Glomerular visceral epithelial cell (primary cell): ENCODE data around the gene LARP6.
A peak's percentile ranks its signal among the peaks of the same experiment; 100 is the strongest.
"Not testable (repeated sequence)": the region's sequence is repeated elsewhere in the genome, so short reads cannot be mapped to it uniquely, and the experiment has no call there.

Source experiments
- DNase-seq: peaks from one replicate; pipeline ENCODE4 v3.0.0-alpha.2; 2016; ENCODE audit errors: extremely low spot score

The LARP6 gene

DNA sequence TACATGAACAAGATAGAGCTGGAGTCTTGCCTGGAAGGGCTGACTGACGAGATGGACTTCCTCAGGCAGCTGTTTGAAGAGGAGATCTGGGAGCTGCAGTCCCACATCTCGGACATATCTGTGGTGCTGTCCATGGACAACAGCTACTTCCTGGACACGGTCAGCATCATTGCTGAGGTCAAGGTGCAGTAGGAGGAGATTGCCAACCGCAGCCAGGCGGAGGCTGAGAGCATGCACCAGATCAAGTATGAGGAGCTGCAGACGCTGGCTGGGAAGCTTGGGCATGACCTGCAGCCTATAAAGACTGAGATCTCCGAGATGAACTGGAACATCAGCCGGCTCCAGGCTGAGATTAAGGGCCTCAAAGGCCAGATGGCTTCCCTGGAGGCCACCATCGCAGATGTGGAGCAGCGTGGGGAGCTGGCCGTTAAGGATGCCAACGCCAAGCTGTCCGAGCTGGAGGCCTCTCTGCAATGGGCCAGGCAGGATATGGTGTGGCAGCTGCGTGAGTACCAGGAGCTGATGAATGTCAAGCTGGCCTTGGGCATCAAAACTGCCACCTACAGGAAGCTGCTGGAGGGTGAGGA lies 5.5 kb upstream of the LARP6 start:
- no peak for DNase-seq

DNA sequence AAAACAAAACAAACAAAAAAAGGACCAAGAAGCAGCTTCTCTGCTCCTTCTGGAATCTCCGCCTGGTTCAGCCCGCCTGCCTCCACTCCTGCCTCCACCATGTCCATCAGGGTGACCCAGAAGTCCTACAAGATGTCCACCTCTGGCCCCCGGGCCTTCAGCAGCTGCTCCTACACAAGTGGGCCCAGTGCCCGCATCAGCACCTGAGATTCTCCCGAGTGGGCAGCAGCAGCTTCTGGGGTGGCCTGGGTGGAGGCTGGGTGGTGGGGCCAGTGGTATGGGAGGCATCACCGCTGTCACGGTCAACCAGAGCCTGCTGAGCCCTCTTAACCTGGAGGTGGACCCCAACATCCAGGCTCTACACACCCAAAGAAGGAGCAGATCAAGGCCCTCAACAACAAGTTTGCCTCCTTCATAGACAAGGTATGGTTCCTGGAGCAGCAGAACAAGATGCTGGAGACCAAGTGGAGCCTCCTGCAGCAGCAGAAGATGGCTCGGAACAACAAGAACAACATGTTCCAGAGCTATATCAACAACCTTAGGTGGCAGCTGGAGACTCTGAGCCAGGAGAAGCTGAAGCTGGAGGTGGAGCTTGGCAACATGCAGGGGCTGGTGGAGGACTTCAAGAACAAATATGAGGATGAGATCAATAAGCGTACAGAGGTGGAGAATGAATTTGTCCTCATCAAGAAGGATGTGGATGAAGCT lies 4.8 kb upstream of the LARP6 start:
- not testable (repeated sequence) for DNase-seq

DNA sequence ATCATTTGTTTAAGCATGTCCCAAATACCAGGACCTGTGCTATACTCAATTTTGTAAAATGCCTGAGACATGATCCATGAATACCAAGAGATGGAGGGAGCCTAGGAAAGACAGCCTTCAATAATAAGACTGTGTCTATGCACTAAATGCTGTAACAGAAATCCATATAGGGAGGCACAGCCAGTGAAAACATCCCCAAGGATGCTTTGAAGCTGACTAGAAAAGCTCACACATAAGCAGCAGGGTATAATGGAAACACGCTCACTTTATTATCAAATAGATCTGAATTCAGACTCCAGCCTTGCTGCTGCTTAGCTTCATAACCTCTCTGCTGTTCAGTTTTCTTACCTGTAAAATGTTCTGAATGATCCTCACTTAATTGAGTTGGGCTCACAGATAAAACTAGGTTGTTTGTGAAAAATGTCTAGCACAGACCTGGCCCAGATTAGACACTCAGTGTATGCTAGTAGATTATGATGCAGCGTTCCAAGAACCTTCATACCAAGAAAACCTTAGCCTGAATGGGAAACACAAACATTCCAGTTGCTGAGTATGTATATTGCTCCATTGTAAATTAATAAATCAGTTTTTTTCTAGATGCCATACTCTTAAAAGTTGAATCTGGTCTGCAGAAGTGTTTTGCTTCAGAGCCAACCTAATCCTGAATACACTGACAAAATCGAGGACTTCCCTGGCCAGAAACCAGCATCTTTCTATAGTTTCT lies 3.8 kb upstream of the LARP6 start:
- DNase-seq, result no peak

DNA sequence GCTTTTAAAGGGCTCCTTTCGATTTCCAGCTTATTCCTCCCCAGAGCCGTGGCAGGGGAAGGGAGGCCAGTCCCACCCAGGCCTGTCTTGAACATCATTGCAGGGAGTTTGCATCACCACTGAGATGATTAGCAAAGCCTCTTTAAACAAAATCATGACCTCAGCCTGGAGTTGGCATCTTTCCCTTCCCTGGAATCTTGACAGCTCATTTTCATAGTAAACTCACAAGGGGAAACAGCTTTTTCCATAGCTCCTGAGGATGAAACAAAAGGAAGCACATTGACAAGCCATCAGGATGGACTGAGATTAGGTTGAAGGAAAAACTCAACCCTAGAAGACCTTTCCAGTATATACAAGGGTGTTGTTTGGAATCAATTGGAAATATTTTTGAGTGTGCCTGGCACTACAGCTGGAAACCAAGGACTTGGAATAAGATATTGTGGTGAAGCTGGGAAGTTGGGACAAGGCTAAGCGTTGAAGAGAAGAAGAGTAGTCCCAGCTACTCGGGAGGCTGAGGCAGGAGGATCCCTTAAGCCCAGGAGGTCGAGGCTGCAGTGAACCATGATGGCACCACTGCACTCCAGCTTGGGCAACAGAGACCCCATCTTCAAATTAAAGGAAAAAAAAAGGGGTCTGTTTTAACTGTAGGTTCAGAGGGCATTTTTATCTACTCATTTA lies 3.1 kb upstream of the LARP6 start:
- DNase-seq, result peak; percentile 91

DNA sequence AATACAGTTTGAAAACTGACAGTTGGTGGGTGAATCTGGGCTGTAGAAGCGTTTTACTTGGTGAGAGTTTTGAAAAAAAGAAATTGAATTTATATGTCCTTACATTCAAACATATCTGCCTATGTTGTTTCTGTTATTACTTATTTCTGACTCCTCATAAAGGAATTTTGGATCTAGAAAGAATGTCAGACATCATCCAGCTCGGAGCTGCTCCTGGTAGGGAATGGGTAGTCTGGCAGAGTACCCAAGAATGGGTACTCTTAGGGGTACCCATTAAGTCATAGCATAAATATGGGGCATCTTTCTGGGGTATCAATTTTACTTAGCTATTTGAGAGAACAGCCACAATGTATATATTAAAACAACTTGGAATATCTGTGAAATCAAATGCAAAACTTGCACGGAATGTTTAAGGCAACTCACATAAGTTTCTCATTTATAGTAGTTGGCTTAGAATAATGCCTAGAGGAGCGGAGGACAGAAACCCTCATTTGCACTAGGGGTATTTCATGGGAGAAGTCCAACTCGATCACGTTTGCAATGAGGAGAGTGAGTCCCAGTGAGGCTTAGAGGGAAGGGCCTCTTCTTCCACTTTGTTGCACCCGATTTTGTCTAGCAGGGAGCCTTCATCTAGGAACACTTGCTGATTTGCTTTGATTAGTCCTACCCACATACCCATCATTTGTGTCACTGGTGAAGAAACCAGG lies 2.4 kb upstream of the LARP6 start:
- no peak for DNase-seq

DNA sequence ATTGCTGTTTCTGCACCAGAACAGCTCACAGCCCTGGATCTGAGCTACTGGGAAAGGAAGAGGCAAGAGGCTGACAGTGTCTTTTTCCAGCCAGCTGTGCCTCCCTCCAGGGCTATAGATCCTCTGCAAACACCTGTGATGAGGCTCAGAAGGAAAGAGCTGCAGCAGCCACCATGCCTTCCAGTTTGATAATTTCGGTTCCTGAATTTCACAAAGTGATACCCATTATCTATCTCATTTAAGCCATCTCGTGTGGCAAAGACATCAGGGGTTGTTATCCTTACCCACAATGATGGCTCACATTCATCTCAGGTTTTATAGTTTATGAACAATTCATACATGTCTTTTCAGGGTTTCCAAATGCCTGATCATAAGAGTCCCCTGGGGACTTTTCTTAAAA lies 1.8 kb upstream of the LARP6 start:
- DNase-seq, result no peak

DNA sequence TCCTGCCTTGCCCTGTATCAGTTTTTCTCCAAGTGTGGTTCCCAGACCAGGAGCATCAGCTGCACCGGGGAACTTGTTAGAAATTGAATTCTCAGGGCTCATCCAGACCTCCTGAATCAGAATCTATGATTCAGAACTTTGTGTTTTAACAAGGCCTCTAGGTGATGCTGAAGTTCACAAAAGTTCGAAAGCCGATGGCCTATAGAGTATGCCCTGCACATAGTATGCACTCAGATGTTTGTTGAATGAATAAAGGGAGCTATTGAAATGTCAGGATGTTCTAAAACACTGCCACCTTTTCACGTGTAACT lies 664 bp upstream of the LARP6 start:
- peak; percentile 30 for DNase-seq

DNA sequence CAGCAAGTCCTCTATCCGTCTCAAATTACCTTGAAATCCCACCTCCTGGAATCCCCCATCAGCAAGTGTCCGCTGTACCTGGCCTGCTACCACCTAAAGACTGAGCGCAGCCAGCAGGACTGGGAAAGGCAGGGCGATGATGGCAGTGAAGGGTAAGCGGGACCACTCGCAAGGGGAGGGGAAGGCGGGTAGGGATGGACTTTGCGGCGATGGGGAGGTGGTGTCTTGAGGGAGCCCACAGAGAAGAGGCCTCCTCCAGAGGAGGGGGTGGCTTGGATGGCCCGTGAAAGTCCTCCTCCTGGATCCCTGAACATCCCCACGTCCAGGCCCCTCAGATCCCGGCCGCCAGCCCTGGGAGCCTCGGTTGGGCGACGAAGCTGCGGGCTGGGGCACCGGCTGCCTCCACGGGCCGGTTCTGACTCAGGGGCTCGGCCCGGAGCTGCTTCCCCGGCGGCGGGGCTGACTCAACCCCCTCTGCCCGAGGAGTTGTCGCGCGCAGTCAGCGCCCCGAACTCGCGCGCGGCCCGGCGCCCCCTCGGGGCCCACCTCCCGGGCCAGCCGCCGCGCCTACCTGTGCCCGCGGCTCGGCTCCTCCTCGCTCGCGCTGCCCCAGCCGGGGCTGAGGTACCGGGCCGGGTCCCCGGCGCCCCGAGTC lies 512 bp downstream of the LARP6 start:
- DNase-seq, result peak; percentile 72

DNA sequence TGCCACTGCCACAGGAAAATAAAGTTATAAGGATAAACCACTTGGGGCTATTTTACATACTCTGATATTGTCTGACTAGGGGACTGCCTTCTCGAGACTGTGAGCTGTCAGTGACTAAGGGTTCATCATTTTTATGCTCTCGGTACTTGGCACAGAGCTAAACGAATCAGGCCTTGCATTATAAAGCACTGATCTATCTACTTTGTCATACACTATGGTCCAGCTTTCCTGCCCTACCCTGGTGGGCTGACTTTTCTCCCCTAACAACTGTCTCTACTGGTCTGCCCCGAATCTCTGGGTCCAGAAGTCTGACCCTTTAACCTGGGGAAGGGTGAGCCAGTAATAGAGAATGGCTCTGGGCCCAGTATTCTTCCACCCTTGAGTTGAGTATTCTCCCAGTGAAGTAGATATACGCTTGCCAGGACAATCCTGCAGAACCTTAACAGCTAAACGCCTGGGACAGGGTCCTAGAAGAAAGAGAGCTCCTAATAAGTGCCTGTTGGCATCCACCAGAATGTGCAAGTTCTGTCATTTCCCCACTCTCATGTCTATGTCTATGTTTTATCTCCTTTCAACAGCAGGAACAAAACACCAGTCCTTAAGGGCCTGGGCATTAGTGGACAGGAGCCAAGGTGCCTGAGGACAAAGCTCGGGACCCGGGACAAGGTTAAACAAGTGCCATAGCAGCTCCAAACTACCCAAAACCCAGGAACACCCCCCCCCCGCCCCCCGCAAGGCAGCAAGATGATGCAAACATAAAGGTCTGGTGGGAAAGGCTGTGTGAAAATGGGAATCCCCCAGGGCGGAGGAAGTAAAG lies 1.2 kb downstream of the LARP6 start:
- DNase-seq, result peak; percentile 33

DNA sequence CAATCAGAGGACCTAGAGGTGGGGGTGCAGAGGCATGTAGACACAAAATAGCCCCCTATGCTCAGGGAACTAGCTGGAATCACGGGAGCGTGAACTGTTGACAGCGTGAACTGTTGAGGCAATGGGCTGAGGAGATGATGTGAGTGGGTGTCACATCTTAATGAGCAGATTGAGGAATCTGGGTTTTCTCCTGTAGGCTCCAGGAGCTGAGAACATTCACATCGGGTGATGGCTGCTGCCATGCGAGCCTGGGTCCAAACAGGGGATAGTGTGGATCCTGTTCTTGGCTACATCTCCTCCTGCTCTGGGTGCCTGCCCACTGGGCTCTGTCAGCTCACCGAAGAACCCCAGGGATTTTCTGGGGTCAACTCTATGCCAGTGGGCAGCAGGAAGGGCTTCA lies 2.1 kb downstream of the LARP6 start:
- no peak for DNase-seq

DNA sequence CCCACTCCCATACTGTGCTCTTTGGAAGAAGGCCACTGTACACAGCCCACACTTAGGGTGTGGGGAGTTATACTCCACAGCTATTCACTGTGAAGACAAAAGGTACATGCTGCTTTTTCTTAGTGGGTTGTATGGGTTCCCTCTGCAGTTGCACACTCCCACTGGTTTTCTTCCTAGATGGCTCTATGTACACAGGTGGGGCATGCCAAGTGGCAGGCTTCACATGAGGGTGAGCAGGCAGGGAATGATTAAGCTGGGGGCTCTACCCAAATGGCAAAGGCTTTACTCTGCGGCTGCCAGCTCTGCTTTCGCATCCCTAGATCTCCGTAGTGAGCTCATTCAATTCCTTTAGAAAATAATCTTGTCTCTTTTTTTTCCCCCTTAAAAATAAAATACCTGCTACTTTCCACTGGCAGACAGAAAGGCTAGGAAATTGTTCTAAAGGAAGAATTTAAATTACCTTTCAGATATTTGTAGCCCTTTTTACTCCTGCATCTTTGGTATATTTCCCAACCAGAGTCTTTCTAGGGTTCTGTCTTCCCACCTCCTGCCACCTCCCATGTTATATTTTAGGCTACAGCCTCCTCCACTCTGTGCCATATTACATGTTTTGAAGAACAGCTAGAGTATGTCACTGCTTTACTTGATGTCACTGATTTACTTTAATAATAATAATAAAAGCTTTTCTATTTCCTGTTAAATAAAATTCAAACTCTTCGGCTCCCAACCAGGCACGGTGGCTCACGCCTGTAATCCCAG lies 8.2 kb downstream of the LARP6 start:
- no peak for DNase-seq

DNA sequence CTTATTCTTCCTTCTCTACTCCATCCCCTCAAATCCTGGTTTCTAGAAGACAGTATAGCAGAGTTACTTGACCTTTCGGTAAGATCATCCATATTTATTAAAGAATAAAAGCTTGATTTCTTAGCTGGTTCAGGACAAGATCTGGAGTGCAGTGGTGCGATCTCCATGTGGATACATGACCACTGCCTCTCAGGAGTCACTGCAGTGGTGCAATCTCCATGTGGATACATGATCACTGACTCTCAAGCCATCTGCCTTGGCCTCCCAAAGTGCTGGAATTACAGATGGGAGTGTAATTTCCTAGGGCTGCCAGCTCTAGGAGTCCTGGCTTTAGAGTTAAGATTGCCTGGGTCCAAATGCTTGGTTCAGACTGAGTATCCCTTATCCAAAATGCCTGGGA lies 16.5 kb downstream of the LARP6 start:
- no peak for DNase-seq

DNA sequence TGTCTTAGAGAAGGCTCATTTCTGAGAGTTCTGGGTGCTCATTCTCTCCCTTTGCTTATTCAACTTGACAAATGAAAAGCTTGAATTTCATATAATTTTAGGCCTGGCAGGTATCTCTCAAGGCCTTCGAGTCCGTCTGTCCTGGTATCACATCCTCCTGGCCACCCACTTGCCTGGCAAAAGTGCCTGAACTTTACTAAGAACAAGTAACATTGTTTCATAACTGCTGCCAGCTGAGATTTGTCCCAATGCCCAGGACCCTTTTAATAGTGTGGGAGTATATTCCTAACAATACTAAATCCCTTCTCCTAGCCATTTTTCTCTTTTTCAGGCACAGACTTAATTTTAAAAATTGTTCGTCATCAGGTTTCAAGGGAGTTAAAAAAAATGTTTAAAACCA lies 18.1 kb downstream of the LARP6 start:
- DNase-seq, result no peak

DNA sequence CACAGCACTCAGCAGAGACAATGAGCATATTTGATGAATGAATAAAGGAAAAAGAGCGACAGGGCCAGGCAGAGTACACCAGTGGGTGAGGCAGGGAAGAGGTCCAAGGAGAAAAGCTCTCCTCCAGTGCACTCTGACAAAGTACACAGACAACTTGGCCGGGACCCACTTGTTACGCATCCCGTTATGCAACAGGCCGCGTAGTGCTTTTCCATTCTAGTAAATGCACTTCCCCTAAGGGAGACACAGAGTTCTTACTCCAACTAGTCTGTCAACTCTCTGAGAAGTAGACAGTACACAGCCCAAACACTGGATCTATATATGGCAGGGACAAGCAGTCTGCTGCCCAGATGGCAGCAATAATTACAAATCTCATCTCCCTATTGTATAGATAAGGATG lies 18.5 kb downstream of the LARP6 start:
- DNase-seq, result no peak

DNA sequence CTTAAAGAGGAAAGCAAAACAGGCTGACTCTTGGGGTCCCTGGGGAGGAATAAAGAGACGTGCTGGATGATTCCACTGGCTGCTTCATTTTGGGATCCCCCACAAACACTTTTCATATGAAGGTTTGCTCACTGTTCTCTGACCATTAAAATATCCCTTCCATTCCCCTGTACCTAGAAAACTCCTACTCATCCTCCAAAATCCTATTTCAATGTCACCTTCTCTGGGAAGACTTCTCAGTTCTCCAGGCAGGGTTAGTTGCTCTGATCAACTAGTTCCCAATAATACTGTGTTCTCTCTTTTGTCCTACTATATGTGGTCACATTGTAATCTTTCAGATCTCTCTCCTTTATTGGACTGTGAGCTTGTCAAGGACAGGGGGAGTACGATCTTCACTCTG lies 19.0 kb downstream of the LARP6 start:
- DNase-seq, result no peak

DNA sequence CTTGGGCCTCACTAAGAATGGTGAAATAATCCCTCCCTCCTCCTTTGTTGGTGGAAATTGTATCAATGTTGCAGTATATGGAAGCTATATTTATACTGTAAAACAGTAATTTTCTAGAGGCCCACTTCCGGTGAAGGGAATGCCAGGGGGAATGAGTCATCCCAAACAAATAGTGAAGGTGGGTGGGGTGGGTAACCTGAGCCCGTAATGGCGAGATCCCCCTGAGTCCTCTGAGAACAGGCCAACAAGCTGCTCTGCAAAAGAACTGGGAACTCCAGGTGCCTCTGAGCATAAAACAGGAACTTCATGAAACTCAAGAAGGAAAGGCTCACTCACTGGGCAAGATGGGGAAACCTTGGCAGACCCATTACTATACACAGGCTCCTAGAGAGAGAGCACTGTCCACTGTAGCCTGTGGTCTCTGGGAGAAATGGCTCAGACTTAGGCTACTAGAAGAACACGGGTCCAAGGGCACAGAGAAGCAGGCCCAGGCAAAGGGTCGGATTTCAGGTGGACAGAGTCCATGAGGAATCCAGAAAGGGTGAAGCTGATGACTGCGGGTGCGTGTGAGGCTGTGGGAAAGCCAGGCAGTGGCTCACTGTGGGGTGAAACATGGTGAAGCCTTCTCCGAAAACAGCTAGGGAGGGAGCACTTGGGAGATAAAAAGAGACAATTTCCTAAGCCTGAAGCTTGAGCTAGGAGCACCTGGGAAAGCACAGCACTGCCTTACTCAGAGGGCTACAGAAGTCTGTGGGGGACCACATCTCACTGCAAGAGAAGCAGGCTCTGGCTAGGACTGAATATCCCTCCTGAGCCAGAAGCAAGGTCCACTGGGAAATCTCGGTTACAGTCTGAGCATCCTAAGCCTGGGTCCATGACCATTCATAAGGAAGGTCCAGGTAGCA lies 19.8 kb downstream of the LARP6 start:
- DNase-seq, result peak; percentile 64

DNA sequence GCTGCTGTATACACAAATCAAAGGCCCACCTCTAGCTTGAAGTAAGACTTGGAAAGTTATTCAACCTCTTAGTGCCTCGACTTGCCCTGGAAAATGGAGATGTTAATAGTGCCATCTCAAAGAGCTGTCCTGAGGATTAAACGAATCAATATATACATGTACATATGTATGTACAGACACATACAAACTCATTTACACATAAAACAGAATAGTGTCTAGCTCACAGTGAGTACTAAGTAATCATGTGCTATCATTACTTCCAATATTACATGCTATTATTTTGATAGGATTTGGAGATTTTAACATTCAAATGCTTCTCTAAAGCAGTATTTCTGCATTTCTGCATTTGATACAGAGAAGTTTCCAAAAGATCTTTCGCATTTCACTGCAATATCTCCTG lies 20.5 kb downstream of the LARP6 start:
- no peak for DNase-seq

DNA sequence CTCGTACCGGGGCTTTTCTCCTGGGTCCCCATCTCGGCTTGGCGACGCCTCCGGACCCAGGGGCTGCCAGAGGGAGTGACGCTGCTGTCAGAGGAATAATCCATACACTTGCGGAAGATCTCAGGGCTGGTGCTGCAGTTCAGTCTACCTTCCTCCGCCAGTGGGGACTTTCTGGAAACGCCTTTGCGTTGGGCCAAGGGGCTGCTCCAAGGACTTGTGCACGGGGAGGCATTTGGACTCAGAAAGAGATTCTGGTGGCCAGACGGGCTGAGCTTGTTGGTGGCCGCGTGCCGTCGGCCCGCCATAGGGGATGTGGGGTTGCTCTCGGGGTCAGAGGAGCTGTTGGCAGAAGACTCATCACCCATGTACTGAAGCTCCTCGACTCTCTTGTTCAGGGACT lies 21.8 kb downstream of the LARP6 start:
- DNase-seq, result no peak
